ENCODE data around the gene TMEM52.

DNA sequence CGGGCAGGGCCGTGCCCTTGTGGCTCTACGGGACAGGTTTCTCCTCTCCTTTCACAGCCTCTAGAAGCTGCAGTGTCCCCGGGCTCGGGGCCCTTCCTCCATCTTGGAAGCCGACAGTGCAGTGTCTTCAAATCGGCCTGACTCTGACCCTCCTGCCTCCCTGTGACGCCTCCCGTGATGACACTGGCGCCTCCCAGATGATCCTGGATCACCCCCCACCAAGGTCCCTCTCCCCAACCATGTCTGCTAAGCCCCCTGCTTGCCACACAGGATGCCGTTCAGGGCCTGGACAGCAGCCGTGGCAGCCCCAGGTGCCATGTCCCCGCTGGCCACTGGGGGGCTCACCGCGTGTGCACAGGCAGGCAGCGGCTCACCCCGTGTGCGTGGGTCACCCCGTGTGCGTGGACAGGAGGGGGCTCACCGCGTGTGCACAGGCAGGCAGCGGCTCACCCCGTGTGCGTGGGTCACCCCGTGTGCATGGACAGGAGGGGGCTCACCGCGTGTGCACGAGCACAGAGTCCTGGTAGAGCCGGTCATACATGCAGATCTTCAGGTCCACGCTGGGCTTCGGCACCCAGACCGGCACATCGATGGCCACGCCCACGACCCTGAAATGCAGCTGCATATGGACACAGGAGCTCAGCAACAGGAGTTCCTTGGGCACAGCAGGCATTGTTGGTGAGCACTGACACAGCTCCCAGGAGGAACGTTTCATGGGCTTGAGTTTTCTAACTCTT is 24.9 kb upstream of the TMEM52 start:
- TF ChIP-seq ARNTL (CRISPR knock-in tag; IDR thresholded peaks at IDR 0.05; ENCODE audit: borderline replicate concordance, low read depth) (no peak), RARB (CRISPR knock-in tag; IDR thresholded peaks at IDR 0.05) (no peak), PATZ1 (CRISPR knock-in tag; IDR thresholded peaks at IDR 0.05; ENCODE audit: borderline replicate concordance) (no peak), ZFP30 (CRISPR knock-in tag; IDR thresholded peaks at IDR 0.05) (no peak), OSR1 (CRISPR knock-in tag; IDR thresholded peaks at IDR 0.05) (no peak), SNAI2 (CRISPR knock-in tag; IDR thresholded peaks at IDR 0.05) (no peak)
- TF ChIP-seq, protein P1, sequence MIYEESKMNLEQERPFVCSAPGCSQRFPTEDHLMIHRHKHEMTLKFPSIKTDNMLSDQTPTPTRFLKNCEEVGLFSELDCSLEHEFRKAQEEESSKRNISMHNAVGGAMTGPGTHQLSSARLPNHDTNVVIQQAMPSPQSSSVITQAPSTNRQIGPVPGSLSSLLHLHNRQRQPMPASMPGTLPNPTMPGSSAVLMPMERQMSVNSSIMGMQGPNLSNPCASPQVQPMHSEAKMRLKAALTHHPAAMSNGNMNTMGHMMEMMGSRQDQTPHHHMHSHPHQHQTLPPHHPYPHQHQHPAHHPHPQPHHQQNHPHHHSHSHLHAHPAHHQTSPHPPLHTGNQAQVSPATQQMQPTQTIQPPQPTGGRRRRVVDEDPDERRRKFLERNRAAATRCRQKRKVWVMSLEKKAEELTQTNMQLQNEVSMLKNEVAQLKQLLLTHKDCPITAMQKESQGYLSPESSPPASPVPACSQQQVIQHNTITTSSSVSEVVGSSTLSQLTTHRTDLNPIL (CRISPR knock-in tag; IDR thresholded peaks at IDR 0.05; ENCODE audit: low read depth), result no peak

Measured in SK-N-SH treated with all-trans-retinoic acid at 6 μM for 48 hours (cell line).